K562 (cell line): Measurements from ENCODE around the gene NR6A1.

ENCODE experiments used
- ASH1L ChIP-seq: fragments of 450-650 bp; IDR thresholded peaks from 2 replicates; pipeline ENCODE4 v1.6.1; 2018; ENCODE audit warnings: borderline replicate concordance, mild to moderate bottlenecking, low read depth; ENCODE audit not compliant: partially characterized antibody
- POLR2AphosphoS5 ChIP-seq: IDR thresholded peaks from 2 replicates; pipeline ENCODE4 v1.6.1; 2011; ENCODE audit warnings: mild to moderate bottlenecking, low read depth, low read length, moderate library complexity; ENCODE audit not compliant: control insufficient read depth, insufficient read depth
- STAG1 ChIP-seq: sonication (generic); formaldehyde crosslinking; IDR thresholded peaks from 2 replicates; pipeline ENCODE4 v1.5.0; 2020; ENCODE audit warnings: missing genetic modification reagents, borderline replicate concordance
- TF ChIP-seq, protein P1 (sequence below), 2 experiments: IDR thresholded peaks; 2 replicates each; pipeline ENCODE4 v1.6.1; 2011; ENCODE audit warnings: borderline replicate concordance in 1 of 2, control low read depth in 1 of 2, low read depth in 1 of 2, low read length in 1 of 2, mild to moderate bottlenecking in 1 of 2, mixed read lengths in 1 of 2, moderate library complexity in 1 of 2; ENCODE audit not compliant: insufficient read depth in 1 of 2, insufficient read length in 1 of 2, poor library complexity in 1 of 2, severe bottlenecking in 1 of 2; ENCODE audit errors: extremely low read depth in 1 of 2
- TF ChIP-seq, protein P2 (sequence below): sonication (generic); IDR thresholded peaks from 2 replicates; pipeline ENCODE4 v1.6.1; 2016
- TF ChIP-seq, protein P3 (sequence below): sonication (generic); formaldehyde crosslinking; IDR thresholded peaks from 2 replicates; pipeline ENCODE4 v1.8.0; 2022; ENCODE audit warnings: missing genetic modification reagents, mild to moderate bottlenecking, borderline replicate concordance
- TF ChIP-seq, protein P4 (sequence below), 2 experiments: fragments of 450-650 bp; formaldehyde crosslinking in 1 of 2; IDR thresholded peaks; 2 replicates each; pipeline versions ENCODE4 v1.4.0 to v1.6.1; 2014 to 2020; ENCODE audit warnings: mild to moderate bottlenecking in 2 of 2, borderline replicate concordance in 1 of 2, low read depth in 1 of 2

DNA sequence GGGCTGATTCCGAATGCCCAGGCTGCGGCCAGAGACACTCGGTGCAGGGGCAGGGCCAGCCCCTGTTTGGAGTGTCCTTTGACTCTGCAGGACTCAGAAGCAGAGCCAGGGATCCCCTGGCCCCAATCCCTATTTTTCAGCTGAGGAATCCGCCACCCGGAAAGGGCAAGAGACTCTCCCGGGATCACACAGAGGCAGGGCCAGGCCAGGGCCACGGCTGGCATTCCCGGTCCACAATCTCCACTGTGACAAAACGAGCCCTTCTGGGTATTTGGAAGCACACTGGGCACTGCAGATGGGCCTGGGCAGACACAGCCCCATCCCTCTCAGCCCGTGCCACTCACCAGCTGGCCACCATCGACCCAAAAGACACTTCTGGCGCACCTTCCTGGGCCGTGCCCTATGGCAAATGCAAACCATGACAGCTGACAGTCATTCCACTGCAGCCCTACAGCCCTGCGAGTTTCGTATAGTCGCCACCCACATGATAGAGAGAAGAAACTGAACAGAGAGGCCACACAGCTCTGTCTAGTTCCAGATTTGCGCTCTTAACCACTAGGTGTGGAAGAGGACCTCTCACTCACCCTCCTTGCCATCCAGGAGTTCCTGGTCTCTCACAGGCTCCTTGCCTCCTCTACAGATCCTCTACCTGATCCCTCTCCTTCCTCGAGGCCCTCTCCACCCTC lies 277.2 kb downstream of the NR6A1 start:
- TF ChIP-seq, protein P1, sequence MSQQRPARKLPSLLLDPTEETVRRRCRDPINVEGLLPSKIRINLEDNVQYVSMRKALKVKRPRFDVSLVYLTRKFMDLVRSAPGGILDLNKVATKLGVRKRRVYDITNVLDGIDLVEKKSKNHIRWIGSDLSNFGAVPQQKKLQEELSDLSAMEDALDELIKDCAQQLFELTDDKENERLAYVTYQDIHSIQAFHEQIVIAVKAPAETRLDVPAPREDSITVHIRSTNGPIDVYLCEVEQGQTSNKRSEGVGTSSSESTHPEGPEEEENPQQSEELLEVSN (IDR thresholded peaks at IDR 0.05; ENCODE audit: borderline replicate concordance in 1 of 2, extremely low read depth in 1 of 2, insufficient read depth in 1 of 2, insufficient read length in 1 of 2, low read depth in 1 of 2, low read length in 1 of 2, poor library complexity in 1 of 2, severe bottlenecking in 1 of 2), result no peak
- TF ChIP-seq ASH1L (no peak), POLR2AphosphoS5 (no peak), STAG1 (CRISPR knock-in tag) (no peak)
- TF ChIP-seq, protein P2, sequence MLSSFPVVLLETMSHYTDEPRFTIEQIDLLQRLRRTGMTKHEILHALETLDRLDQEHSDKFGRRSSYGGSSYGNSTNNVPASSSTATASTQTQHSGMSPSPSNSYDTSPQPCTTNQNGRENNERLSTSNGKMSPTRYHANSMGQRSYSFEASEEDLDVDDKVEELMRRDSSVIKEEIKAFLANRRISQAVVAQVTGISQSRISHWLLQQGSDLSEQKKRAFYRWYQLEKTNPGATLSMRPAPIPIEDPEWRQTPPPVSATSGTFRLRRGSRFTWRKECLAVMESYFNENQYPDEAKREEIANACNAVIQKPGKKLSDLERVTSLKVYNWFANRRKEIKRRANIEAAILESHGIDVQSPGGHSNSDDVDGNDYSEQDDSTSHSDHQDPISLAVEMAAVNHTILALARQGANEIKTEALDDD, result no peak
- TF ChIP-seq, protein P3, sequence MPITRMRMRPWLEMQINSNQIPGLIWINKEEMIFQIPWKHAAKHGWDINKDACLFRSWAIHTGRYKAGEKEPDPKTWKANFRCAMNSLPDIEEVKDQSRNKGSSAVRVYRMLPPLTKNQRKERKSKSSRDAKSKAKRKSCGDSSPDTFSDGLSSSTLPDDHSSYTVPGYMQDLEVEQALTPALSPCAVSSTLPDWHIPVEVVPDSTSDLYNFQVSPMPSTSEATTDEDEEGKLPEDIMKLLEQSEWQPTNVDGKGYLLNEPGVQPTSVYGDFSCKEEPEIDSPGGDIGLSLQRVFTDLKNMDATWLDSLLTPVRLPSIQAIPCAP (CRISPR knock-in tag), result no peak
- TF ChIP-seq, protein P4, sequence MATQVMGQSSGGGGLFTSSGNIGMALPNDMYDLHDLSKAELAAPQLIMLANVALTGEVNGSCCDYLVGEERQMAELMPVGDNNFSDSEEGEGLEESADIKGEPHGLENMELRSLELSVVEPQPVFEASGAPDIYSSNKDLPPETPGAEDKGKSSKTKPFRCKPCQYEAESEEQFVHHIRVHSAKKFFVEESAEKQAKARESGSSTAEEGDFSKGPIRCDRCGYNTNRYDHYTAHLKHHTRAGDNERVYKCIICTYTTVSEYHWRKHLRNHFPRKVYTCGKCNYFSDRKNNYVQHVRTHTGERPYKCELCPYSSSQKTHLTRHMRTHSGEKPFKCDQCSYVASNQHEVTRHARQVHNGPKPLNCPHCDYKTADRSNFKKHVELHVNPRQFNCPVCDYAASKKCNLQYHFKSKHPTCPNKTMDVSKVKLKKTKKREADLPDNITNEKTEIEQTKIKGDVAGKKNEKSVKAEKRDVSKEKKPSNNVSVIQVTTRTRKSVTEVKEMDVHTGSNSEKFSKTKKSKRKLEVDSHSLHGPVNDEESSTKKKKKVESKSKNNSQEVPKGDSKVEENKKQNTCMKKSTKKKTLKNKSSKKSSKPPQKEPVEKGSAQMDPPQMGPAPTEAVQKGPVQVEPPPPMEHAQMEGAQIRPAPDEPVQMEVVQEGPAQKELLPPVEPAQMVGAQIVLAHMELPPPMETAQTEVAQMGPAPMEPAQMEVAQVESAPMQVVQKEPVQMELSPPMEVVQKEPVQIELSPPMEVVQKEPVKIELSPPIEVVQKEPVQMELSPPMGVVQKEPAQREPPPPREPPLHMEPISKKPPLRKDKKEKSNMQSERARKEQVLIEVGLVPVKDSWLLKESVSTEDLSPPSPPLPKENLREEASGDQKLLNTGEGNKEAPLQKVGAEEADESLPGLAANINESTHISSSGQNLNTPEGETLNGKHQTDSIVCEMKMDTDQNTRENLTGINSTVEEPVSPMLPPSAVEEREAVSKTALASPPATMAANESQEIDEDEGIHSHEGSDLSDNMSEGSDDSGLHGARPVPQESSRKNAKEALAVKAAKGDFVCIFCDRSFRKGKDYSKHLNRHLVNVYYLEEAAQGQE (IDR thresholded peaks at IDR 0.05; ENCODE audit: borderline replicate concordance), result no peak
- TF ChIP-seq, protein P4 (CRISPR knock-in tag; IDR thresholded peaks at IDR 0.05; ENCODE audit: low read depth), result no peak
